EH (cell line): ENCODE measurements around the gene PFAS.
"Not testable (repeated sequence)": the region's sequence is repeated elsewhere in the genome, so short reads cannot be mapped to it uniquely, and the experiment has no call there.

Source experiments
- DNase-seq: peaks from one replicate; pipeline ENCODE4 v3.0.0-alpha.2; 2015; ENCODE audit warnings: low read depth

The PFAS gene

GRCh38 chr17:8248751-8249607 is at the start of gene PFAS:
Gene PFAS, plus strand, starts transcription at chr17:8249289. Its CDS starts 4,649 bp downstream, at chr17:8253938.
- peak; percentile 89 for DNase-seq

- DNase-seq: no peak
These were observed 44.1 kb upstream of the PFAS start for GRCh38 chr17:8204761-8205555.

- DNase-seq: no peak
These were observed 42.6 kb upstream of the PFAS start for GRCh38 chr17:8206536-8206935.

- peak; percentile 98 for DNase-seq
These were observed 39.0 kb upstream of the PFAS start, which contains the start of gene AURKB for GRCh38 chr17:8209907-8210760. Gene AURKB, minus strand, starts transcription at chr17:8210575. Its CDS starts 351 bp downstream, at chr17:8210224.

GRCh38 chr17:8210761-8211458 is 38.2 kb upstream of the PFAS start:
- DNase-seq: no peak

GRCh38 chr17:8212312-8213180 is 36.5 kb upstream of the PFAS start:
- peak; percentile 44 for DNase-seq

- not testable (repeated sequence) for DNase-seq
These were observed 35.1 kb upstream of the PFAS start for GRCh38 chr17:8214000-8214399.

GRCh38 chr17:8220783-8221662 is 28.1 kb upstream of the PFAS start:
- peak; percentile 94 for DNase-seq

- peak; percentile 93 for DNase-seq
These were observed 27.3 kb upstream of the PFAS start for GRCh38 chr17:8221663-8222379.

- no peak for DNase-seq
These were observed 26.8 kb upstream of the PFAS start for GRCh38 chr17:8222380-8222629.

- peak; percentile 97 for DNase-seq
These were observed 26.3 kb upstream of the PFAS start for GRCh38 chr17:8222630-8223355.

GRCh38 chr17:8223356-8224126 is 25.5 kb upstream of the PFAS start:
- peak; percentile 67 for DNase-seq

- no peak for DNase-seq
These were observed 23.9 kb upstream of the PFAS start for GRCh38 chr17:8224891-8225812.

- DNase-seq: peak; percentile 87
These were observed 23.1 kb upstream of the PFAS start for GRCh38 chr17:8225813-8226535.

GRCh38 chr17:8226536-8227237 is 22.4 kb upstream of the PFAS start:
- DNase-seq: peak; percentile 95
